RWPE2 (cell line): ENCODE measurements around the gene PCDHB13.

ENCODE experiments used
- ATAC-seq: fragments of 200-7000 bp; cut with Tn5 transposase; 3 replicates; pipeline ENCODE4 v1.9.1; 2021; ENCODE audit warnings: low read depth
- DNase-seq: peaks from one replicate; pipeline ENCODE4 v3.0.0-alpha.2; 2020; ENCODE audit warnings: low spot score
- H3K27ac ChIP-seq: fragments of 450-650 bp; 2 replicates; pipeline ENCODE4 v1.5.1; 2017; ENCODE audit warnings: mild to moderate bottlenecking; ENCODE audit not compliant: poor library complexity, severe bottlenecking
- H3K27me3 ChIP-seq: fragments of 250-450 bp; sonication (Bioruptor Pico); 2 replicates; pipeline ENCODE4 v1.5.1; 2021; ENCODE audit warnings: mild to moderate bottlenecking, moderate library complexity; ENCODE audit not compliant: insufficient read depth, poor library complexity, severe bottlenecking
- H3K36me3 ChIP-seq: fragments of 250-450 bp; sonication (Bioruptor Pico); 2 replicates; pipeline ENCODE4 v1.5.1; 2020; ENCODE audit warnings: low read depth, mild to moderate bottlenecking, moderate library complexity
- H3K4me1 ChIP-seq: fragments of 250-450 bp; sonication (Bioruptor Pico); 2 replicates; pipeline ENCODE4 v1.5.1; 2021; ENCODE audit warnings: mild to moderate bottlenecking, moderate library complexity; ENCODE audit not compliant: insufficient read depth, poor library complexity, severe bottlenecking
- H3K4me3 ChIP-seq: fragments of 250-450 bp; sonication (Bioruptor Pico); 2 replicates; pipeline ENCODE4 v1.5.1; 2021; ENCODE audit warnings: mild to moderate bottlenecking, moderate library complexity; ENCODE audit not compliant: severe bottlenecking
- H3K9me3 ChIP-seq: fragments of 250-450 bp; sonication (Bioruptor Pico); 2 replicates; pipeline ENCODE4 v1.5.1; 2021; ENCODE audit warnings: mild to moderate bottlenecking, moderate library complexity; ENCODE audit not compliant: severe bottlenecking
- TF ChIP-seq, protein P1 (sequence below): fragments of 450-650 bp; IDR thresholded peaks from one replicate; pipeline ENCODE4 v1.5.1; 2017; ENCODE audit warnings: mild to moderate bottlenecking, moderate library complexity; ENCODE audit not compliant: poor library complexity, severe bottlenecking

Gene PCDHB13

DNA sequence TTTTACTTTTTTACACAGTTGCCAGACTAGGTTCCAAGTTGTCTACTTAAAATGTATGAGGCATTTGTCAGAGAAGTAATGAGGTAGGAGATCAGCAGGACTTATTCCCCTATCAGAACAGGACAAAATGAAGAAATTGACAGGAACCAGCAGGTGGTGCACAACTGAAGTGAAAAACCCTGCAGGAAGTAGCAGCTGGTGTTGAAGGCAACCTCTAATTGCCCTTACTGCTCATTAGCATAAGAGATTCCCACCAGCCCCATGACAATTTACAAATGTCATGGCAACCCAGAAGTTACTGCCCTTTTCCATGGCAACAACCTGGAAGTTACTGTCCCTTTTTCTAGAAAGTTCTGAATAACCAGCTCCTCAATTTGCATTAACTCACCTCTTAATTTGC is 36.9 kb downstream of the PCDHB13 start:
- Histone ChIP-seq H3K27ac (no peak overlapping the region), H3K4me1 (no peaks in the 10 kb centered on the region), H3K4me3 (no peak overlapping the region), H3K9me3 (peaks cover 35% of the 10 kb centered on the region), H3K36me3 (no peaks in the 10 kb centered on the region), H3K27me3 (no peaks in the 10 kb centered on the region)
- ATAC-seq (no peak), DNase-seq (no peak)
- TF ChIP-seq, protein P1, sequence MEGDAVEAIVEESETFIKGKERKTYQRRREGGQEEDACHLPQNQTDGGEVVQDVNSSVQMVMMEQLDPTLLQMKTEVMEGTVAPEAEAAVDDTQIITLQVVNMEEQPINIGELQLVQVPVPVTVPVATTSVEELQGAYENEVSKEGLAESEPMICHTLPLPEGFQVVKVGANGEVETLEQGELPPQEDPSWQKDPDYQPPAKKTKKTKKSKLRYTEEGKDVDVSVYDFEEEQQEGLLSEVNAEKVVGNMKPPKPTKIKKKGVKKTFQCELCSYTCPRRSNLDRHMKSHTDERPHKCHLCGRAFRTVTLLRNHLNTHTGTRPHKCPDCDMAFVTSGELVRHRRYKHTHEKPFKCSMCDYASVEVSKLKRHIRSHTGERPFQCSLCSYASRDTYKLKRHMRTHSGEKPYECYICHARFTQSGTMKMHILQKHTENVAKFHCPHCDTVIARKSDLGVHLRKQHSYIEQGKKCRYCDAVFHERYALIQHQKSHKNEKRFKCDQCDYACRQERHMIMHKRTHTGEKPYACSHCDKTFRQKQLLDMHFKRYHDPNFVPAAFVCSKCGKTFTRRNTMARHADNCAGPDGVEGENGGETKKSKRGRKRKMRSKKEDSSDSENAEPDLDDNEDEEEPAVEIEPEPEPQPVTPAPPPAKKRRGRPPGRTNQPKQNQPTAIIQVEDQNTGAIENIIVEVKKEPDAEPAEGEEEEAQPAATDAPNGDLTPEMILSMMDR, result no peak

DNA sequence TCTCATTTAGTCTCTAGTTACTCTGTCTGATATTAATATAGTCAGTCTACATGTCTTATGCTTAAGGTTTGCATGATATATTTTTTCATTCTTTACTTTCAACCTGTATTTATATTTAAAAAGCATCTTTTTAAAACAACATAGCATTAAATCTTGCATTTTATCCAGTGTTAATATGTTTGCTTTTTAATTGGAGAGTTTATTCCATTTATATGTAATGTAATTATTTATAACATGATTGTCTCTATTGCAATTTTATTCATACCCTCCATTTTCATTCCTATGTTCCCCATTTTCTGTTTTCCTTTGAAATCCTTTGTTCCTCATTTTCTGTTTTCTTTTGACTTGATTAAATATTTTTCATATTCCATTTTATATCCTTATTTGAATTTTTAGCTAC is 44.7 kb downstream of the PCDHB13 start:
- no peaks in the 10 kb centered on the region for H3K4me1 ChIP-seq
- H3K27ac ChIP-seq, result no peak overlapping the region
- TF ChIP-seq, protein P1, result no peak
- H3K27me3 ChIP-seq, result no peaks in the 10 kb centered on the region
- ATAC-seq (no peak), DNase-seq (no peak)
- peaks cover 59% of the 10 kb centered on the region for H3K9me3 ChIP-seq
- no peaks in the 10 kb centered on the region for H3K36me3 ChIP-seq
- no peak overlapping the region for H3K4me3 ChIP-seq

DNA sequence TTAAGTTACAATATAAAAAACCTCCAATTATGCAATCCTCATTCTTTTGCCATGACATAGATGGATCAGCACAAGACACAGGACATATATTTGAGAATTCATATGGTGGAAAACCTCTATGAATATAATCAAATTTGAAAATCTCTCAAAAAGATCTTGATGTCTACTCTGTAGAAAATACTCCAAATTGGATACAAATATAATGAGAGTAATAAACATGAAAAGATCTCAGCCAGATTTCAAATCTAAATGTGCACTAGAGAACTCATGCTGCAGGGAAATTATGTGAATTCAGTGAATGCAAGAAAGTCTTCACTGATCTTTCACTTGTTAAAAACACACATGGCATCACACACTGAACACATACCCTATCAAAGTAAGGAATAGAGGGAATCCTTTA is 45.2 kb downstream of the PCDHB13 start:
- no peaks in the 10 kb centered on the region for H3K4me1 ChIP-seq
- no peak for ATAC-seq
- H3K36me3 ChIP-seq, result no peaks in the 10 kb centered on the region
- TF ChIP-seq, protein P1, result no peak
- DNase-seq, result no peak
- no peak overlapping the region for H3K4me3 ChIP-seq
- H3K27me3 ChIP-seq, result no peaks in the 10 kb centered on the region
- peaks cover 61% of the 10 kb centered on the region for H3K9me3 ChIP-seq
- no peak overlapping the region for H3K27ac ChIP-seq

DNA sequence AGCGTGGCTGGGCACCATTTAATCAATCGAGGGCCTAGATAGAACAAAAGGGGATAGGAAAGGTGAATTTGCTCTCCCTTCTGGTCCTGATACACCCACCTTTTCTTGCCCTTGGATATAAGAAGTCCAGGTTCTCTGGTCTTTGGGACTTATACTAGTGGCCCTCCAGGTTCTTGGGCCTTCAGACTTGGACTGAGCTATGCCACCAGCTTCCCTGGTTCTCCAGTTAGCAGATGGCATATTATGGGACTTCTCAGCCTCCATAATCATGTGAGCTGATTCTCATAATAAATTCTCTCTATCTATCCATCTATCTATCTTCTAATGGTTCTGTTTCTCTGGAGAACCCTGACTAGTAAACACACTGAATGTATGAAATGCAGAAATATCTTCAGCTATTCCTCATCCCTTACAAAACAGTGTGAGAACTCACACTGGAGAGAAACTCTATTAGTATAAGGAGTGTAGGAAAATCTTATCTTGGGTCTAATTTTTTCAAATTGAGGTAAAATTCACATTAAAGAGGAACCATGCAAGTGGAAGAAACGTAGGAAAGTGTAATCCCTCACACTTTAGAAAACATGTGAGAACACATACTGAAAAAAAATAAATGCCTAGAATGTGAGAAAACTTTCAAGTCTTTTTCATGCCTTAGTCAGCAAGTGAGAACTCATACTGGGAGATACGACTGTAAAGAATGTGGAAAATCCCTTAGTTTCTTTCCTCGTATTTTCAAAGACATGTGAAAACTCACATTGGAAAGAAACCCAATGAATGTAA is 46.9 kb downstream of the PCDHB13 start:
- Histone ChIP-seq H3K27ac (no peak overlapping the region), H3K4me1 (no peaks in the 10 kb centered on the region), H3K27me3 (no peaks in the 10 kb centered on the region), H3K9me3 (peaks cover 54% of the 10 kb centered on the region), H3K4me3 (no peak overlapping the region), H3K36me3 (no peaks in the 10 kb centered on the region)
- no peak for DNase-seq
- TF ChIP-seq, protein P1, result no peak
- no peak for ATAC-seq

DNA sequence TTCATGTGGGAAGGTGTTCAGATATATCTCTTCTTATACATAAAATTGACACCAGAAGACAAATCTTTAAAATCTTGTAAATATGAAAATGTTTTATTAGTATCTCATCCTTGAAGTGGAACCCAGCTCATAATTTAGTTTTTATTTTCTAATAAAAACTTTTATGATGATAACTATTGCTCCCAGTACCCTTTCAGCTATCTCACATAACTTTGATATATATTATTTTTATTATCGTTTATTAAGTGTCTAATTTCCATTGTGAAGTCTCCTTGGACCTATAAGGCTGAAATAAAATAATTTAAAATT is 47.5 kb downstream of the PCDHB13 start:
- DNase-seq (no peak), ATAC-seq (no peak)
- Histone ChIP-seq H3K27me3 (no peaks in the 10 kb centered on the region), H3K36me3 (no peaks in the 10 kb centered on the region), H3K4me3 (no peak overlapping the region), H3K4me1 (no peaks in the 10 kb centered on the region), H3K9me3 (peaks cover 56% of the 10 kb centered on the region), H3K27ac (no peak overlapping the region)
- TF ChIP-seq, protein P1, result no peak
